ENCODE measurements around the gene ARMC10. TPM values are rescaled to one million over a fixed set of nuclear protein-coding genes. Genes with fewer than 3 reads are reported as not detected.

The ARMC10 gene
- total RNA-seq = 40.8 and 44.1 TPM in 2 replicates

DNA sequence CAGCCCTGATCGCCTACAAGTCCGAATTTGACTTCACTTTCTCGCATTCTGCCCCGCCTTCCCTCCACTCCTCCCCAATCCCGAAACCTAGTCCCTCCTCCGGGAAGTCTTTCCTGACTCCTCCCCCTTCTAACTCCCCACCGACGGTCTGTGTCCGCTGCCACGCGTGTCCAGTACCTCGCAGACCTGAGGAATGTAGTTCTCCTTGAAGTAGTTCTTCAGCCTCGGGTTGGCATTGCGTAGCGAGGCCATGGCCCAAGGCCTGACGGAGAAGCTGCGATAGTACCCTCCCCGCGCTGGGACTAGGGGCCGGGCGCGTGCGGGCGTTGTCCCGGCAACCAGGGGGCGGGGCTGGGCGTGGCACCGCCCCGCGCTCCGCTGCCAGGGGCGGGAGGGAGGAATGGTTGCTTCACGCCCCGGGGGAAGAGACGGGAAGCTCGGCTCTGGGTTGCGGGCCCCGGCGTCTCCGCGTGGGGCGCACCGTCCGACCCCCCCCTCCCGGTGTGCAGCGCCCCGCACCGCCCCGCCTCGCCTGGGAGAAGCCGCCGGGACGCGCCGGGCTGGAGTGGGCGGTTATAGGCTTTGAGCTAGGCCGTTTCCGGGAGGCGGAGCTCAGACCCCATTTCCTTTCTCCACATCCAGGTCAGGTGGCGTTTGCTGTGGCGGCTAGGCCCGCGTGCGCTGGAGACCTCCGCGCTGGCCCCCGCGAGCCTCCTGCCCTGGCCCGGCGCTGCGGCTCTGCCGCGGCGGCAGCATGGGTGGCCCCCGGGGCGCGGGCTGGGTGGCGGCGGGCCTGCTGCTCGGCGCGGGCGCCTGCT, at the start of gene ARMC10, which contains the start of gene FBXL13:
Gene ARMC10 (plus strand): TSS at position 622 of the 818 bp plus-strand sequence. CDS start 133 bp downstream, at position 755.
Gene FBXL13 (minus strand): TSS at position 278 of the 818 bp plus-strand sequence.

Other genes with a start within 250 kb of the ARMC10 start
- gene LRRC17, start 162.1 kb upstream of the ARMC10 start, total RNA-seq = 4.4 and 6.8 TPM in 2 replicates
- 1.3 and 1.6 TPM in 2 replicates for gene FBXL13, start 344 bp upstream of the ARMC10 start, total RNA-seq
- 10.9 and 11.3 TPM in 2 replicates for gene NAPEPLD, start 74.0 kb downstream of the ARMC10 start, total RNA-seq
- 47.7 and 71.7 TPM in 2 replicates for gene PMPCB, start 222.3 kb downstream of the ARMC10 start, total RNA-seq